ENCODE measurements around the gene SLC22A31. TPM values are rescaled to one million over a fixed set of nuclear protein-coding genes. Genes with fewer than 3 reads are reported as not detected.
"Not testable (repeated sequence)": the region's sequence is repeated elsewhere in the genome, so short reads cannot be mapped to it uniquely, and the experiment has no call there.

The SLC22A31 gene
- total and polyA plus RNA-seq, 2 donors (not counting 1 experiment from before 2014, with no cell fraction given) = 0.17 to 0.24 TPM

DNA sequence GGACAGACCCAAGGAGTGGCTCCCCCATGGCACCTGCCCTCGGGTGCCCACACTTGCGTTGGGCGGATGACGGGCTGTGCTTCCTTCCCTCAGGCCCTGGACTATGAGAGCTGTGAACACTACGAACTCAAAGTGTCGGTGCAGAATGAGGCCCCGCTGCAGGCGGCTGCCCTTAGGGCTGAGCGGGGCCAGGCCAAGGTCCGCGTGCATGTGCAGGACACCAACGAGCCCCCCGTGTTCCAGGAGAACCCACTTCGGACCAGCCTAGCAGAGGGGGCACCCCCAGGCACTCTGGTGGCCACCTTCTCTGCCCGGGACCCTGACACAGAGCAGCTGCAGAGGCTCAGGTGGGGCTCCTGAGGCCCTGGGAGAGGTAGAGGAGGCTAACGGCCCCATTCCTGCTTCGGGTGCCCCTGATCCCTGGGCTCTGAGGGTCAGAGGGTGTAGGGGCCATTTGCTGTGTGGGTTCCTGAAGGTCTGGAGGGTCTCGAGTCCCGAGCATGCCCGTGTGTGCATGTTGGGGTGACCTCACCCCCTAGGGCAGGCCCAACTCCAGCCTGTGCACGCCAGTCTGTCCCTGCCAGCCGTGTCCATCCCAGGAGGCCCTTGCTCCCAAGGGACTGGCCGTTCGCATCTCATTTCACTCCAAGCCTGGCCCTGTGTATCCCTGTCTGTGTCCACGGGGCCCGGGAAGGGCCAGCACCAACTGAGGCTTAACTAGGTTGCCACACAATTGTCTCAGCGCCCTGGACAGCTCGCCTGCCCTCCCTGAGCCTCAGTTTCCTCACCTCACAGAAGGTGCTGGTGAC is 10.0 kb downstream of the SLC22A31 start:
- no peak overlapping the region for H3K9ac ChIP-seq (ENCODE audit: insufficient read depth, low read length)
- TF ChIP-seq, protein P1, sequence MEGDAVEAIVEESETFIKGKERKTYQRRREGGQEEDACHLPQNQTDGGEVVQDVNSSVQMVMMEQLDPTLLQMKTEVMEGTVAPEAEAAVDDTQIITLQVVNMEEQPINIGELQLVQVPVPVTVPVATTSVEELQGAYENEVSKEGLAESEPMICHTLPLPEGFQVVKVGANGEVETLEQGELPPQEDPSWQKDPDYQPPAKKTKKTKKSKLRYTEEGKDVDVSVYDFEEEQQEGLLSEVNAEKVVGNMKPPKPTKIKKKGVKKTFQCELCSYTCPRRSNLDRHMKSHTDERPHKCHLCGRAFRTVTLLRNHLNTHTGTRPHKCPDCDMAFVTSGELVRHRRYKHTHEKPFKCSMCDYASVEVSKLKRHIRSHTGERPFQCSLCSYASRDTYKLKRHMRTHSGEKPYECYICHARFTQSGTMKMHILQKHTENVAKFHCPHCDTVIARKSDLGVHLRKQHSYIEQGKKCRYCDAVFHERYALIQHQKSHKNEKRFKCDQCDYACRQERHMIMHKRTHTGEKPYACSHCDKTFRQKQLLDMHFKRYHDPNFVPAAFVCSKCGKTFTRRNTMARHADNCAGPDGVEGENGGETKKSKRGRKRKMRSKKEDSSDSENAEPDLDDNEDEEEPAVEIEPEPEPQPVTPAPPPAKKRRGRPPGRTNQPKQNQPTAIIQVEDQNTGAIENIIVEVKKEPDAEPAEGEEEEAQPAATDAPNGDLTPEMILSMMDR (conservative IDR thresholded peaks at IDR 0.05 in 1 of 2, IDR thresholded peaks at IDR 0.05 in 1 of 2; ENCODE audit: low read depth in 1 of 2, low read length in 2 of 2) = no peak
- TF ChIP-seq EZH2 (IDR thresholded peaks at IDR 0.05; ENCODE audit: low read length, missing control alignments) = no peak
- H3K4me3 ChIP-seq (replicated peaks in 1 of 4; ENCODE audit: control extremely low read depth in 1 of 4, insufficient read depth in 1 of 4, low read depth in 3 of 4, low read length in 4 of 4) = no peak overlapping the region
- no peaks in the 10 kb centered on the region for H3K4me1 ChIP-seq (ENCODE audit: control insufficient read depth, extremely low read depth, insufficient read depth, low read length)
- H3K9me3 ChIP-seq (ENCODE audit: control insufficient read depth, insufficient read depth, low read depth, low read length) = no peaks in the 10 kb centered on the region
- DNase-seq (ENCODE audit: low read depth in 2 of 2) = no peak
- no peaks in the 10 kb centered on the region for H4K20me1 ChIP-seq (ENCODE audit: control insufficient read depth, extremely low read depth, insufficient read depth, low read length)
- no peaks in the 10 kb centered on the region for H3K27me3 ChIP-seq (ENCODE audit: control insufficient read depth, insufficient read depth, low read length)
- no peak overlapping the region for H2AFZ ChIP-seq (ENCODE audit: low read length)
- no peaks in the 10 kb centered on the region for H3K36me3 ChIP-seq (ENCODE audit: control insufficient read depth, insufficient read depth, low read length)
- H3K27ac ChIP-seq (ENCODE audit: insufficient read depth, low read length) = no peak overlapping the region
- no peaks in the 10 kb centered on the region for H3K79me2 ChIP-seq (ENCODE audit: control insufficient read depth, insufficient read depth, low read length)
- H3K4me2 ChIP-seq (ENCODE audit: extremely low read depth, insufficient read depth, low read length) = no peak overlapping the region

DNA sequence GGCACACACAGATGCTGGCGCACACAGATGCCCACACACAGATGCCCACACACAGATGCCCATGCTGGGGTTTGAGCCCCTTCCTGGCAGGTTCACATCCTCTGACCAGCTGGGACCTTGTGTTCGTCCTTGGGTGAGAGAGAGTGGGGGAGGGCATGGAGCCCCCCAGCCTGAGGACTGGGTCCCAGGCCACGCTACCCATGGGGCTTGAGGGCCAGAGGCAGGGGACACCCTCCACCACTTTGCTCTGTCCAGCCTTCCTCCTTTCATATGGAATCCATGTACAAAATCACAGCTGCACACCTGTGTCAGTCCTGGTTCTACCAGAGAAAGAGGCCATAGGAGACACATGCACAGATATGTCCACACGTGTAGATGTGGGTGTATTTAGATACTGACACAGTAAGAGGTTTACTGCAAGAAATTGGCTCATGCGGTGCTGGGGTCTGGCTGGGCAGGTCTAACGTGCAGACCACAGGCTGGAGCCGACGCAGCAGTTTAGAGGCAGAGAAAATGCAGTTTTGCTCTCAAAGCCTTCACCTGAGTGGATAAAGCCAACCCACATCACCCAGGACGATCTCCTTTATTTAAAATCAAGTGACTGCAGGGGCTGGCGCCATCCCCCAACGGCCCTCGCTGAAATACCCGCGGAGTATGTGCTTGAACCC is 10.8 kb downstream of the SLC22A31 start:
- no peak overlapping the region for H2AFZ ChIP-seq (ENCODE audit: low read length)
- H3K4me3 ChIP-seq (replicated peaks in 1 of 4; ENCODE audit: control extremely low read depth in 1 of 4, insufficient read depth in 1 of 4, low read depth in 3 of 4, low read length in 4 of 4) = no peak overlapping the region
- no peaks in the 10 kb centered on the region for H3K4me1 ChIP-seq (ENCODE audit: control insufficient read depth, extremely low read depth, insufficient read depth, low read length)
- no peaks in the 10 kb centered on the region for H3K9me3 ChIP-seq (ENCODE audit: control insufficient read depth, insufficient read depth, low read depth, low read length)
- H3K4me2 ChIP-seq (ENCODE audit: extremely low read depth, insufficient read depth, low read length) = no peak overlapping the region
- no peak for DNase-seq (ENCODE audit: low read depth in 2 of 2)
- H3K36me3 ChIP-seq (ENCODE audit: control insufficient read depth, insufficient read depth, low read length) = no peaks in the 10 kb centered on the region
- TF ChIP-seq, protein P1 (conservative IDR thresholded peaks at IDR 0.05 in 1 of 2, IDR thresholded peaks at IDR 0.05 in 1 of 2; ENCODE audit: low read depth in 1 of 2, low read length in 2 of 2) = no peak
- TF ChIP-seq EZH2 (IDR thresholded peaks at IDR 0.05; ENCODE audit: low read length, missing control alignments) = no peak
- H4K20me1 ChIP-seq (ENCODE audit: control insufficient read depth, extremely low read depth, insufficient read depth, low read length) = no peaks in the 10 kb centered on the region
- H3K27ac ChIP-seq (ENCODE audit: insufficient read depth, low read length) = no peak overlapping the region
- no peaks in the 10 kb centered on the region for H3K79me2 ChIP-seq (ENCODE audit: control insufficient read depth, insufficient read depth, low read length)
- H3K9ac ChIP-seq (ENCODE audit: insufficient read depth, low read length) = no peak overlapping the region
- H3K27me3 ChIP-seq (ENCODE audit: control insufficient read depth, insufficient read depth, low read length) = no peaks in the 10 kb centered on the region

DNA sequence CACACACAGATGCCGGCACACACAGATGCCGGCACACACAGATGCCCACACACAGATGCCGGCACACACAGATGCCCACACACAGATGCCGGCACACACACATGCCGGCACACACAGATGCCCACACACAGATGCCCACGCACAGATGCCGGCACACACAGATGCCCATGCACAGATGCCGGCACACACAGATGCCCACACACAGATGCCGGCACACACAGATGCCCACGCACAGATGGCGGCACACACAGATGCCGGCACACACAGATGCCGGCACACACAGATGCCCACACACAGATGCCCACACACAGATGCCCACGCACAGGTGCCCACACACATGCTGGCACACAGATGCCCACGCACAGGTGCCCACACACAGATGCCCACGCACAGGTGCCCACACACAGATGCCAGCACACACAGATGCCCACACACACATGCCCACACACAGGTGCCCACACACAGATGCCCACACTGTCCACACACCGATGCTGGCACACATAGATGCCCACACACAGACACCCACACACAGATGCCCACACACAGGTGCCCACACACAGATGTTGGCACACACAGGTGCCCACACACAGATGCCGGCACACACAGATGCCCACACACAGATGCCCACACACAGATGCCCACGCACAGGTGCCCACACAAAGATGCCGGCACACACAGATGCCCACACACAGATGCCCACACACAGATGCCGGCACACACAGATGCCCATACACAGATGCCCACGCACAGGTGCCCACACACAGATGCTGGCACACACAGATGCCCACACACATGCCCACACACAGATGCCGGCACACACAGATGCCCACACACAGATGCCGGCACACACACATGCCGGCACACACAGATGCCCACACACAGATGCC is 11.6 kb downstream of the SLC22A31 start:
- DNase-seq (ENCODE audit: low read depth in 2 of 2); H3K4me3 ChIP-seq (replicated peaks in 1 of 4; ENCODE audit: control extremely low read depth in 1 of 4, insufficient read depth in 1 of 4, low read depth in 3 of 4, low read length in 4 of 4); H3K4me1 ChIP-seq (ENCODE audit: control insufficient read depth, extremely low read depth, insufficient read depth, low read length); H3K27ac ChIP-seq (ENCODE audit: insufficient read depth, low read length); H3K4me2 ChIP-seq (ENCODE audit: extremely low read depth, insufficient read depth, low read length); H4K20me1 ChIP-seq (ENCODE audit: control insufficient read depth, extremely low read depth, insufficient read depth, low read length); H3K9me3 ChIP-seq (ENCODE audit: control insufficient read depth, insufficient read depth, low read depth, low read length); H3K27me3 ChIP-seq (ENCODE audit: control insufficient read depth, insufficient read depth, low read length); H3K79me2 ChIP-seq (ENCODE audit: control insufficient read depth, insufficient read depth, low read length); H2AFZ ChIP-seq (ENCODE audit: low read length); H3K9ac ChIP-seq (ENCODE audit: insufficient read depth, low read length); H3K36me3 ChIP-seq (ENCODE audit: control insufficient read depth, insufficient read depth, low read length): not testable (repeated sequence)

Measured in fibroblast of lung (primary cell).